Esophagus squamous epithelium (tissue), 4 donors: ENCODE measurements around the gene RHEBL1.

Source experiments
- POLR2A ChIP-seq, 4 donors: fragments of 450-650 bp; IDR thresholded peaks; one replicate each; pipeline ENCODE4 v1.6.1; 2017; ENCODE audit warnings: antibody characterized with exemption in 4 of 4, mild to moderate bottlenecking in 4 of 4, moderate library complexity in 3 of 4
- TF ChIP-seq, protein P1 (sequence below), 6 experiments: fragments of 450-650 bp in 4 of 6; fragments of 200-600 bp in 2 of 6; sonication (generic) in 2 of 6; IDR thresholded peaks; one replicate each; pipeline ENCODE4 v1.5.1; 2016 to 2019; ENCODE audit warnings: antibody characterized with exemption in 6 of 6, mild to moderate bottlenecking in 4 of 6, moderate library complexity in 4 of 6

DNA sequence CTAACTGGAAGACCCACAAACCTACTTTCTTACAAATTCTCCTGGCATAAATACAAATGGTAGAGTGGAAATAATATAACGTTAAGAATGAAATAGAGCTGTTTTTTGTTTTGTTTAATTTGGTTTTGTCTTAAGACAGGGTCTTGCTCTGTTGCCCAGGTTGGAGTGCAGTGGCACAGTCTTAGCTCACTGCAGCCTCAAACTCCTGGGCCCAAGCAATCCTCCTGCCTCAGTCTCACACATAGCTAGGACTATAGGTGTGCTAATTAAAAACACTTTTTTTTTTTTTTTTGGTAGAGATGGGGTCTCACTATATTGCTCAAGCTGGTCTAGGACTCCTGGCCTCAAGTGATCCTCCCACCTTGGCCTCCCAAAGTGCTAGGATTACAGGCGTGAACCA is 28.9 kb upstream of the RHEBL1 start:
- TF ChIP-seq, protein P1, sequence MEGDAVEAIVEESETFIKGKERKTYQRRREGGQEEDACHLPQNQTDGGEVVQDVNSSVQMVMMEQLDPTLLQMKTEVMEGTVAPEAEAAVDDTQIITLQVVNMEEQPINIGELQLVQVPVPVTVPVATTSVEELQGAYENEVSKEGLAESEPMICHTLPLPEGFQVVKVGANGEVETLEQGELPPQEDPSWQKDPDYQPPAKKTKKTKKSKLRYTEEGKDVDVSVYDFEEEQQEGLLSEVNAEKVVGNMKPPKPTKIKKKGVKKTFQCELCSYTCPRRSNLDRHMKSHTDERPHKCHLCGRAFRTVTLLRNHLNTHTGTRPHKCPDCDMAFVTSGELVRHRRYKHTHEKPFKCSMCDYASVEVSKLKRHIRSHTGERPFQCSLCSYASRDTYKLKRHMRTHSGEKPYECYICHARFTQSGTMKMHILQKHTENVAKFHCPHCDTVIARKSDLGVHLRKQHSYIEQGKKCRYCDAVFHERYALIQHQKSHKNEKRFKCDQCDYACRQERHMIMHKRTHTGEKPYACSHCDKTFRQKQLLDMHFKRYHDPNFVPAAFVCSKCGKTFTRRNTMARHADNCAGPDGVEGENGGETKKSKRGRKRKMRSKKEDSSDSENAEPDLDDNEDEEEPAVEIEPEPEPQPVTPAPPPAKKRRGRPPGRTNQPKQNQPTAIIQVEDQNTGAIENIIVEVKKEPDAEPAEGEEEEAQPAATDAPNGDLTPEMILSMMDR (IDR thresholded peaks at IDR 0.05): no peak
- no peak for TF ChIP-seq POLR2A (IDR thresholded peaks at IDR 0.05)
